ENCODE results near the gene GJC2. TPM values are rescaled to one million over a fixed set of nuclear protein-coding genes. Genes with fewer than 3 reads are reported as not detected.

The GJC2 gene
- total RNA-seq, 1 experiment from 2014 or later = 0.76 TPM

DNA sequence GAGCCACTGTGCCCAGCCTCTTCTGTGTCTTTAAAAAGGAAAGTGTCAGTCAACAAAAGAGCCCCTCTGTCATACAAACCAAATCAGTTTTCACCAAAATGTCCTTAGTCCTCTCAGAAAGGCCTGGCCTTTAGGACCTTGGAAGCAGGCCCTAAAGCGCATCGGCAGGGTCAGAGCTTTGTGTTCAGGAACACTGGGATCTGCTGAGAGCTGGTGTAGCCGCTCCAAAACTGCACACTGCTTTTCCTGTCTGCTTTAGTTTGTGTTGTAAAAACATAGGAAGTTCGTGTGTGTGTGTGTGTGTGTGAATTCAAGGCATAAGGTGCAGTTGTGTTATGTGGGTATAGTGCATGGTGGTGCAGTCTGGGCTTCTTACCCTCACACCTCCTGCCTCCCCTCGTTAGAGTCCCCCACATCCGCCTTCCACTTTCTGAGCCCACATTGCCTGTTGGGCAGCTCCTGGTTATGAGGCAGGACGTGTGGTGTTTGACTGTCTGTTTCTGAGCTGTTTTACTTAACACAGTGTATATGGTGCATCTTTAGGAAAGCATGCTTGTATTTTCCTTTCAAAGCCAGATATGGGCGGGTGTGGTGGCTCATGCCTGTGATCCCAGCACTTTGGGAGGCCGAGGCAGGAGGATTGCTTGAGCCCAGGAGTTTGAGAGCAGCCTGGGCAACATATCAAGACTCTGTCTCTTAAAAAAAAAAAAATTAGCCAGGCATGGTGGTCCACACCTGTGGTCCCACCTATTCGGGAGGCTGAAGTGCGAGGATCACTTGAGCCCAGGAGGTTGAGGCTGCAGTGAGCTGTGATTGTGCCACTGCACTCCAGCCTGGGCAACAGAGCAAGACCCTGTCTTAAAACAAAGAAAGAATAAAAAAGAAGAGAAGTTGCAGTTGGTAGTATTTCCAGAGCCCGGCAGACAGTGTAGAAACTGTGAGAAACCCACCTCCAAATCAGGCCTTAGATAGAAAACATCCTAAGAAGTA lies 28.3 kb downstream of the GJC2 start (continued):
- TF ChIP-seq REST (IDR thresholded peaks at IDR 0.05; ENCODE audit: low read depth) (no peak), POLR2A (IDR thresholded peaks at IDR 0.05; ENCODE audit: borderline replicate concordance, extremely low read depth, insufficient read depth, insufficient read length) (no peak), SRF (IDR thresholded peaks at IDR 0.05; ENCODE audit: low read depth) (no peak), EGR1 (IDR thresholded peaks at IDR 0.05; ENCODE audit: low read depth) (no peak), CEBPB (IDR thresholded peaks at IDR 0.05; ENCODE audit: low read depth) (no peak), MAX (IDR thresholded peaks at IDR 0.05) (no peak)

DNA sequence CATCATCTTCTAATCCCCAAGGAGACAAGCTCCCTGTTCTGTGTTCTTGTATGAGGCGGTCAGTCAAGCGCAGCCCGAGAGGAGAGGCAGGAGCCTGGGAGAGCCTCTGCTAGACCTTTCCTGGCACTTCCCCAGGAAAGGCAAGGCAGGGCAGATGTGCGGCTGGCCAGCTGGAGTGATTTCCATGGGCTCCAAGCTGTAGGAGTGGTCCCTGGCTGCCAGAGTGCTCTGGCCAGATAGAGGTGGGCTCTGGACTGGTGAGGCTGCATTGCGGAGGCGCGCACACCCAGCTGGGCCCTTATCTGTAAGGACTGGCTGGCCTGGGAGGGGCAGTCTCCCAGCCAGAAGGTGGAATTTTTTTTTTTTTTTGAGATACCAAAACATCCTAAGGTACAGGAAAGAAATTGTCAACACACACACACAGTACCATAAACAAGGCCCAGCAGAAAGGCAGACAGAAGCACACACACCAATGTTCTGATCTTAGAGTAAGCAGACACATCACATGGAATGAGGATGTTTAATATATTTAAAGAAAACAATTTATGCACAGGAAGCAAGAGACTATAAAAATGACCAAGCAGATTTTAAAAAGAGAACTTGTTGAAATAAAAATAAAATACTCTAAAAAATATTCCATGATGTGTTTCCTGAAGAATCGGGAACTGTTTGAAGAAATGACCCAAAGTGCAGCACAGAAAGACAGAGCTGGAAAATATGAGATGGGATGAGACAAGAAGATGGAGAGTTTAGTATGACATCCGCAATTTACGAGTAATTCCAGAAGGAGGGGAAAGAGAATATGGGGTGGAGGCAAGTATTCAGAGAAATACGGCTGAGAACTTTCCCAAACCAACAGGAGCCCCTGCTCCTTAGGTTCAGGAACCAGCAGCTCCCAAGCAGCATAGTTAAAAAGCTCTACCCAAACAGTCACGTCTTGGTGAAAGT lies 29.3 kb downstream of the GJC2 start:
- no peak for ATAC-seq
- no peak overlapping the region for H3K9ac ChIP-seq (ENCODE audit: low read length)
- no TSS peak for BruUV-seq (replicated peaks)

More for the DNA sequence above, 29.3 kb downstream of the GJC2 start:
- Histone ChIP-seq H3K27me3 (ENCODE audit: insufficient read depth, low read length) (no peaks in the 10 kb centered on the region), H3K36me3 (ENCODE audit: control insufficient read depth in 1 of 2, insufficient read depth in 2 of 2, low read length in 2 of 2) (no peaks in the 10 kb centered on the region), H4K20me1 (ENCODE audit: insufficient read depth) (no peaks in the 10 kb centered on the region), H3K4me1 (ENCODE audit: control insufficient read depth in 1 of 2, insufficient read depth in 2 of 2, low read length in 2 of 2) (peaks cover 0 to 18% of the 10 kb centered on the region in 2 experiments; a peak in 2 of 4 replicates), H3K9me2 (ENCODE audit: insufficient read depth) (no peaks in the 10 kb centered on the region), H3K9me3 (ENCODE audit: control insufficient read depth in 1 of 2, insufficient read depth in 1 of 2, low read depth in 1 of 2, low read length in 2 of 2) (no peaks in the 10 kb centered on the region), H3K4me2 (ENCODE audit: low read length) (no peak overlapping the region), H3K27ac (ENCODE audit: low read depth, low read length) (no peak overlapping the region), H2AFZ (ENCODE audit: low read depth, low read length, poor library complexity, severe bottlenecking) (no peak overlapping the region), H3K79me2 (ENCODE audit: insufficient read depth, low read length) (no peaks in the 10 kb centered on the region), H3K4me3 (replicated peaks in 1 of 2; ENCODE audit: low read depth in 1 of 2, low read length in 2 of 2) (no peak overlapping the region)
- RAD21 ChIA-PET (ENCODE audit: low non-redundant PET in 1 of 2, low total read pairs in 2 of 2, uncharacterized antibody in 2 of 2, unreplicated experiment in 2 of 2) = no interaction called here
- TF ChIP-seq JUND (IDR thresholded peaks at IDR 0.05) (no peak), EZH2 (IDR thresholded peaks at IDR 0.05) (no peak), ZNF274 (IDR thresholded peaks at IDR 0.05; ENCODE audit: low read depth, low read length) (no peak)
- intact Hi-C loops (cut with micrococcal nuclease) = no loop called here
- CTCF ChIA-PET = interaction anchor here (1.2 to 1.4 kb wide), 2 partner anchors 14 to 179 kb away, joined by 3 to 4 read pairs; partner anchors contain the start of gene IBA57
- POLR2A ChIA-PET = no interaction called here
- no peak for DNase-seq (ENCODE audit: low read depth, low spot score)

Data from HCT116 (cell line).